Measurements from ENCODE around the gene AKAP3. TPM values are rescaled to one million over a fixed set of nuclear protein-coding genes. Genes with fewer than 3 reads are reported as not detected.

Gene AKAP3
- total and polyA plus RNA-seq, 8 donors = 0.87 to 3.9 (median 2.3) TPM

DNA sequence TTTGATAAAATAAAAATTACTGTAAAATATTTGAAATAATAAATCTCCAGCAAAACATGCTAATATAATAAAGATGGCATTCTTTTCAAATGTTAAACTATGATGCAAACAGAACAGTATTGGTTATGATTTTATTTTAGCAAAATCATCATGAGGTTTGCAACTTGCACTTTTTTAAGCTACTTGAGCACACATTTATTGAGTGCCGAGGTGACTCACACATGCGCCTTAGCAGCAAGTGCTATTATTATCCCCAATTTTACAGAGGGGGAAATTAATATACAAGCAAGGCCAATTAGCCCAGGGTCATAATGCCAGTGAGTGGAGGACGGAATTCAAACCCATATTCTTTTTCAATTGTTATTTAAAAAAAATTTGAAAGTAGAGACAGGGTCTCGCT, 79.6 kb downstream of the AKAP3 start:
- no peaks in the 10 kb centered on the region for H3K36me3 ChIP-seq
- TF ChIP-seq, protein P1, sequence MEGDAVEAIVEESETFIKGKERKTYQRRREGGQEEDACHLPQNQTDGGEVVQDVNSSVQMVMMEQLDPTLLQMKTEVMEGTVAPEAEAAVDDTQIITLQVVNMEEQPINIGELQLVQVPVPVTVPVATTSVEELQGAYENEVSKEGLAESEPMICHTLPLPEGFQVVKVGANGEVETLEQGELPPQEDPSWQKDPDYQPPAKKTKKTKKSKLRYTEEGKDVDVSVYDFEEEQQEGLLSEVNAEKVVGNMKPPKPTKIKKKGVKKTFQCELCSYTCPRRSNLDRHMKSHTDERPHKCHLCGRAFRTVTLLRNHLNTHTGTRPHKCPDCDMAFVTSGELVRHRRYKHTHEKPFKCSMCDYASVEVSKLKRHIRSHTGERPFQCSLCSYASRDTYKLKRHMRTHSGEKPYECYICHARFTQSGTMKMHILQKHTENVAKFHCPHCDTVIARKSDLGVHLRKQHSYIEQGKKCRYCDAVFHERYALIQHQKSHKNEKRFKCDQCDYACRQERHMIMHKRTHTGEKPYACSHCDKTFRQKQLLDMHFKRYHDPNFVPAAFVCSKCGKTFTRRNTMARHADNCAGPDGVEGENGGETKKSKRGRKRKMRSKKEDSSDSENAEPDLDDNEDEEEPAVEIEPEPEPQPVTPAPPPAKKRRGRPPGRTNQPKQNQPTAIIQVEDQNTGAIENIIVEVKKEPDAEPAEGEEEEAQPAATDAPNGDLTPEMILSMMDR (IDR thresholded peaks at IDR 0.05) = no peak
- intact Hi-C loops (cut with DNase I) = no loop called here
- H3K4me3 ChIP-seq = no peak overlapping the region
- no peak for DNase-seq
- H3K27me3 ChIP-seq = no peaks in the 10 kb centered on the region
- H3K27ac ChIP-seq = no peak overlapping the region
- H3K9me3 ChIP-seq = no peaks in the 10 kb centered on the region
- FAIRE-seq = no peak
- WGBS, 2 donors = 81 to 91% methylated on average over 4 of the region's 4 CpGs
- no peak for ATAC-seq
- no peaks in the 10 kb centered on the region for H3K4me1 ChIP-seq

DNA sequence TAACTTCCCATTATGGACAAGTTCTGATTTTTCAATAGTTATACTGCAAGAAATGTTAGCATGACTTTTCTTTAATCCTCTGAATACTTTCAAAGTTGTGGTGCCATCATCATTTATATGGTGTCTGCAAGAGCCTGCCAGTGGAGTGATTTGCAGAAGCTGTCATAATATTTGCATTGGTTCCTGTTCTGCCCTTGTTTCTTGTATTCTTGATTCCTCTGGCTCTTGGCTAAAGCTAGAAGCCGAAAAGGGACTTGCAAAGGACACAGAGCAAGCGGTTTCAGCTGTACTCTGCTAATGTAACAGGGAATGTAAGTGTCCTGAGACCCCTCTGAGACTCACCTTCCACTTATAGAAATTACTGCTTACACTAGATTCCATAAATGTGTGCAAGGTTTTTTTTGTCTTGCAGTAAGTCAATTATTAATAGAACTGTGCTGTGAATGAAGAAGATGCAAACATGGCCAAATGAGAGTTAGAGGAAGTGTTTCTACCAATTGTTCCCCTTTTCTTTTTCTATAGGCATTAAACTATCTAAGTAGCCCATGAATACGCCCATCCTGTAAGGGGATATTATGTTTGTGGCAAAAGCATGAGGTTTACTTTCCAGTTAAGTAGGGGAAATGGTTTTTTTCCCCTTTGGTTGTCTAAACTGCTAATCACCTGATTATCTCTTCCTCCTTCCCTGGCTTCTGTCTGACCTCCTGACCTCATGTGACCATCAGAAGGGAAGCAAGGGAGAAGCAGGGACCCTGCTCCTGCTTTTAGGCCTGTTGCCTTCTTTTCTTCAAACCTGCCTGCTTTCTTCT, 81.6 kb downstream of the AKAP3 start:
- no peaks in the 10 kb centered on the region for H3K27me3 ChIP-seq
- WGBS, 2 donors = 51 to 52% methylated on average over 3 of the region's 3 CpGs
- H3K4me1 ChIP-seq = peaks cover 0 to under 1% (median 0%) of the 10 kb centered on the region in 3 donors
- ATAC-seq (peak in 2 of 4 donors; percentile 61 to 72), DNase-seq (no peak), FAIRE-seq (no peak)
- no peaks in the 10 kb centered on the region for H3K36me3 ChIP-seq
- no peak overlapping the region for H3K4me3 ChIP-seq
- peak overlapping the region in 1 of 4 donors; percentile 41 for H3K27ac ChIP-seq
- intact Hi-C loops (cut with DNase I) = no loop called here
- TF ChIP-seq, protein P1 (IDR thresholded peaks at IDR 0.05) = no peak
- no peaks in the 10 kb centered on the region for H3K9me3 ChIP-seq

DNA sequence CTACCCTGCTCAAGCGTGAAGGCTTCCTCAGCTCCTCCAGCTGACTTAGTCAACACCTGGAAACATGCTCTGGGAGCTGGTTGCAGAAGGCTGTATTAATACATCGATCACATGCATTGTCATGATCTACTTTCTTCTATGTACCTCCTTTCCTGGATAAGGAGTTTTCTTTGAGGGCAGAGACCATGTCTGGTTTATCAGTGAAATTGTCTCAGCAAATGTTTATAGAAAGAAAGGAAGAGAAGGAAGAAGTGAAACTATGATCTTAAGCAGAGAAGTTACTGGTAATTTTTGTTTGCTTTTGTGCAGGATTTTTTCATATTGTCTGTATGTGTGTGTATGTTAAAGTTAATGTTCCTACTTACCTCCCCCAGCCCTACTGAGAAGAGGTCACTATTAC, 82.4 kb downstream of the AKAP3 start:
- intact Hi-C loops (cut with DNase I) = no loop called here
- H3K36me3 ChIP-seq = no peaks in the 10 kb centered on the region

More for the DNA sequence above, 82.4 kb downstream of the AKAP3 start:
- Histone ChIP-seq H3K9me3 (no peaks in the 10 kb centered on the region), H3K4me3 (no peak overlapping the region), H3K27ac (peak overlapping the region in 1 of 4 donors; percentile 12), H3K4me1 (peaks cover 0 to 6% (median 0%) of the 10 kb centered on the region in 3 donors), H3K27me3 (no peaks in the 10 kb centered on the region)
- WGBS, 2 donors = 76 to 81% methylated on average over 2 of the region's 2 CpGs
- TF ChIP-seq, protein P1 (IDR thresholded peaks at IDR 0.05) = no peak
- ATAC-seq (no peak), DNase-seq (no peak), FAIRE-seq (no peak)

Other genes with a start within 250 kb of the AKAP3 start
- gene FGF6, start 203.2 kb downstream of the AKAP3 start, total RNA-seq = not detected
- not detected for gene FGF6, start 203.2 kb downstream of the AKAP3 start, polyA plus RNA-seq
- 1 to 10 TPM in 2 of 6 donors, under 1 TPM in 3, not detected in 1; 0.28 to 1.7 (median 0.93) TPM for gene RAD51AP1, start 110.2 kb downstream of the AKAP3 start, total RNA-seq
- gene RAD51AP1, start 110.2 kb downstream of the AKAP3 start, polyA plus RNA-seq = under 1 TPM; 0.11 to 0.99 TPM
- gene DYRK4, start 86.8 kb downstream of the AKAP3 start, total RNA-seq = 10 to 100 TPM; 15.2 to 23.7 (median 18.5) TPM
- gene DYRK4, start 86.8 kb downstream of the AKAP3 start, polyA plus RNA-seq = 10 to 100 TPM; 38.7 to 50.2 TPM
- gene NDUFA9, start 63 bp upstream of the AKAP3 start, total RNA-seq = 10 to 100 TPM; 21.1 to 45.3 (median 36.1) TPM
- 10 to 100 TPM; 33.8 to 48.6 TPM for gene NDUFA9, start 63 bp upstream of the AKAP3 start, polyA plus RNA-seq
- gene GALNT8, start 71.3 kb upstream of the AKAP3 start, total RNA-seq = 1 to 10 TPM in 1 of 6 donors, under 1 TPM in 5; 0.28 to 1.8 (median 0.43) TPM
- gene GALNT8, start 71.3 kb upstream of the AKAP3 start, polyA plus RNA-seq = 1 to 10 TPM; 1.7 to 5.7 TPM